HepG2 (cell line): ENCODE data around the gene CUL9. TPM values are rescaled to one million over a fixed set of nuclear protein-coding genes. Genes with fewer than 3 reads are reported as not detected.

Experiments
- CENPBD1 ChIP-seq: sonication (generic); formaldehyde crosslinking; IDR thresholded peaks from 2 replicates; pipeline ENCODE4 v1.8.0; 2022; ENCODE audit warnings: missing genetic modification reagents, low read depth, mild to moderate bottlenecking, borderline replicate concordance
- FOSL1 ChIP-seq: sonication (generic); formaldehyde crosslinking; IDR thresholded peaks from 2 replicates; pipeline ENCODE4 v1.9.0; 2021; ENCODE audit warnings: missing genetic modification reagents, borderline replicate concordance
- GRHL1 ChIP-seq: sonication (generic); formaldehyde crosslinking; conservative IDR thresholded peaks from 2 replicates; pipeline ENCODE4 v1.8.0; 2022; ENCODE audit warnings: missing genetic modification reagents
- HMGXB3 ChIP-seq: sonication (generic); formaldehyde crosslinking; IDR thresholded peaks from 2 replicates; pipeline ENCODE4 v1.4.0; 2020; ENCODE audit warnings: missing genetic modification reagents, borderline replicate concordance
- HOMEZ ChIP-seq: IDR thresholded peaks from 2 replicates; pipeline ENCODE4 v1.6.1; 2016; ENCODE audit warnings: low read depth
- IKZF1 ChIP-seq: fragments of 450-650 bp; IDR thresholded peaks from 2 replicates; pipeline ENCODE4 v1.7.1; 2016
- KDM3A ChIP-seq: IDR thresholded peaks from 2 replicates; pipeline ENCODE4 v1.6.1; 2018; ENCODE audit warnings: low read depth, missing compliant biosample characterization
- MAF1 ChIP-seq: sonication (generic); formaldehyde crosslinking; IDR thresholded peaks from 2 replicates; pipeline ENCODE4 v1.5.0; 2020; ENCODE audit warnings: missing genetic modification reagents, borderline replicate concordance
- ZNF3 ChIP-seq: IDR thresholded peaks from 2 replicates; pipeline ENCODE4 v1.7.0; 2017; ENCODE audit warnings: inconsistent platforms
- ZNF317 ChIP-seq: sonication (generic); formaldehyde crosslinking; IDR thresholded peaks from 2 replicates; pipeline ENCODE4 v1.5.0; 2020; ENCODE audit warnings: mild to moderate bottlenecking, missing genetic modification reagents
- polyA plus RNA-seq, 8 experiments: library from polyadenylated mRNA; depleted of rRNA in 3 of 8; stranded (reverse) in 7 of 8; unstranded in 1 of 8; fragments of >200 nt; fragmentation: Illumina TruSeq in 4 of 8; extraction: Trizol in 4 of 8; gene quantifications; 2 replicates each; pipeline versions ENCODE4 v1.2.1 to v1.2.3, GENCODE V29; 2011 to 2016; ENCODE audit warnings: low read depth in 4 of 8, missing spikeins in 1 of 8, mixed read lengths in 1 of 8; ENCODE audit not compliant: insufficient read depth in 1 of 8
- total RNA-seq, 5 experiments: library from RNA; depleted of rRNA; stranded (reverse); fragments of >200 nt; fragmentation: Illumina TruSeq; extraction: Trizol; gene quantifications; 2 replicates each; pipeline ENCODE4 v1.2.3, GENCODE V29; 2016; ENCODE audit warnings: low read depth in 1 of 5
- TF ChIP-seq, protein P1 (sequence below): sonication (generic); formaldehyde crosslinking; IDR thresholded peaks from 2 replicates; pipeline ENCODE4; 2020; ENCODE audit warnings: missing genetic modification reagents, mild to moderate bottlenecking, borderline replicate concordance
- TF ChIP-seq, protein P2 (sequence below): sonication (generic); formaldehyde crosslinking; IDR thresholded peaks from 2 replicates; pipeline ENCODE4 v1.4.0; 2020; ENCODE audit warnings: missing genetic modification reagents; ENCODE audit errors: not compliant biosample characterization
- TF ChIP-seq, protein P3 (sequence below): sonication (generic); formaldehyde crosslinking; IDR thresholded peaks from 2 replicates; pipeline ENCODE4 v1.9.0; 2021; ENCODE audit warnings: missing genetic modification reagents, borderline replicate concordance

CUL9 gene
- total and polyA plus RNA-seq, 2 of the 13 experiments (the other 11 are each of a cell fraction or from before 2014, with no cell fraction given) = 11.4 to 13.7 TPM

GRCh38 chr6:43228951-43229802 lies 47.2 kb downstream of the CUL9 start, which contains the start of gene DNPH1 (continued):
- TF ChIP-seq HMGXB3 (CRISPR knock-in tag) = no peak
- TF ChIP-seq, protein P1, sequence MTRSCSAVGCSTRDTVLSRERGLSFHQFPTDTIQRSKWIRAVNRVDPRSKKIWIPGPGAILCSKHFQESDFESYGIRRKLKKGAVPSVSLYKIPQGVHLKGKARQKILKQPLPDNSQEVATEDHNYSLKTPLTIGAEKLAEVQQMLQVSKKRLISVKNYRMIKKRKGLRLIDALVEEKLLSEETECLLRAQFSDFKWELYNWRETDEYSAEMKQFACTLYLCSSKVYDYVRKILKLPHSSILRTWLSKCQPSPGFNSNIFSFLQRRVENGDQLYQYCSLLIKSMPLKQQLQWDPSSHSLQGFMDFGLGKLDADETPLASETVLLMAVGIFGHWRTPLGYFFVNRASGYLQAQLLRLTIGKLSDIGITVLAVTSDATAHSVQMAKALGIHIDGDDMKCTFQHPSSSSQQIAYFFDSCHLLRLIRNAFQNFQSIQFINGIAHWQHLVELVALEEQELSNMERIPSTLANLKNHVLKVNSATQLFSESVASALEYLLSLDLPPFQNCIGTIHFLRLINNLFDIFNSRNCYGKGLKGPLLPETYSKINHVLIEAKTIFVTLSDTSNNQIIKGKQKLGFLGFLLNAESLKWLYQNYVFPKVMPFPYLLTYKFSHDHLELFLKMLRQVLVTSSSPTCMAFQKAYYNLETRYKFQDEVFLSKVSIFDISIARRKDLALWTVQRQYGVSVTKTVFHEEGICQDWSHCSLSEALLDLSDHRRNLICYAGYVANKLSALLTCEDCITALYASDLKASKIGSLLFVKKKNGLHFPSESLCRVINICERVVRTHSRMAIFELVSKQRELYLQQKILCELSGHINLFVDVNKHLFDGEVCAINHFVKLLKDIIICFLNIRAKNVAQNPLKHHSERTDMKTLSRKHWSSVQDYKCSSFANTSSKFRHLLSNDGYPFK = no peak
- TF ChIP-seq, protein P2, sequence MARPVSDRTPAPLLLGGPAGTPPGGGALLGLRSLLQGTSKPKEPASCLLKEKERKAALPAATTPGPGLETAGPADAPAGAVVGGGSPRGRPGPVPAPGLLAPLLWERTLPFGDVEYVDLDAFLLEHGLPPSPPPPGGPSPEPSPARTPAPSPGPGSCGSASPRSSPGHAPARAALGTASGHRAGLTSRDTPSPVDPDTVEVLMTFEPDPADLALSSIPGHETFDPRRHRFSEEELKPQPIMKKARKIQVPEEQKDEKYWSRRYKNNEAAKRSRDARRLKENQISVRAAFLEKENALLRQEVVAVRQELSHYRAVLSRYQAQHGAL (CRISPR knock-in tag) = peak; percentile 89
- TF ChIP-seq KDM3A = no peak
- no peak for TF ChIP-seq HOMEZ (CRISPR knock-in tag)
- no peak for TF ChIP-seq GRHL1 (CRISPR knock-in tag)
- no peak for TF ChIP-seq ZNF317
- TF ChIP-seq ZNF3 = no peak; the same call in 1 of the 2 replicates
- TF ChIP-seq IKZF1 = no peak
- TF ChIP-seq MAF1 (CRISPR knock-in tag) = no peak
- TF ChIP-seq, protein P3, sequence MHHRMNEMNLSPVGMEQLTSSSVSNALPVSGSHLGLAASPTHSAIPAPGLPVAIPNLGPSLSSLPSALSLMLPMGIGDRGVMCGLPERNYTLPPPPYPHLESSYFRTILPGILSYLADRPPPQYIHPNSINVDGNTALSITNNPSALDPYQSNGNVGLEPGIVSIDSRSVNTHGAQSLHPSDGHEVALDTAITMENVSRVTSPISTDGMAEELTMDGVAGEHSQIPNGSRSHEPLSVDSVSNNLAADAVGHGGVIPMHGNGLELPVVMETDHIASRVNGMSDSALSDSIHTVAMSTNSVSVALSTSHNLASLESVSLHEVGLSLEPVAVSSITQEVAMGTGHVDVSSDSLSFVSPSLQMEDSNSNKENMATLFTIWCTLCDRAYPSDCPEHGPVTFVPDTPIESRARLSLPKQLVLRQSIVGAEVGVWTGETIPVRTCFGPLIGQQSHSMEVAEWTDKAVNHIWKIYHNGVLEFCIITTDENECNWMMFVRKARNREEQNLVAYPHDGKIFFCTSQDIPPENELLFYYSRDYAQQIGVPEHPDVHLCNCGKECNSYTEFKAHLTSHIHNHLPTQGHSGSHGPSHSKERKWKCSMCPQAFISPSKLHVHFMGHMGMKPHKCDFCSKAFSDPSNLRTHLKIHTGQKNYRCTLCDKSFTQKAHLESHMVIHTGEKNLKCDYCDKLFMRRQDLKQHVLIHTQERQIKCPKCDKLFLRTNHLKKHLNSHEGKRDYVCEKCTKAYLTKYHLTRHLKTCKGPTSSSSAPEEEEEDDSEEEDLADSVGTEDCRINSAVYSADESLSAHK = no peak
- TF ChIP-seq FOSL1 = no peak
- TF ChIP-seq CENPBD1 = no peak
